ENCODE data around the gene PRRG4.
"Not testable (repeated sequence)": the region's sequence is repeated elsewhere in the genome, so short reads cannot be mapped to it uniquely, and the experiment has no call there.

Gene PRRG4

DNA sequence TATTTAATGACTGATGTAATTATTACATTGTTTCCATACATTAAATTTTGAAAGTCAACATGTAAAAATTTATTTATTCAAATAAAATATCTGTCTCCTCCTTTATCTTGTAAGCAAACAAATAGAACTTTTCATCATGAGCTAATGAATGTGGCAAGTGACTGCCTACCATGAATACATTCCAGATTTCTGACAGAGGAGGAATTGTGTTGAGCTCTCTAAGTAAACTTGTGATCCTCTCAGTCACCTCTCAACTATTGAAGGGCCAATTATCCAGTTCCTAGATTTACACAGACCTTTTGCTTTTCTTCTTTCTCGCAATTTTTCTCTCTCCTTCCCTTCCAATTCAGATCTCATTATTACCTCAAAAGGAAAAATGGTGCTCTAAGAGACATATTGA, 21.5 kb downstream of the PRRG4 start:
- H3K4me3 ChIP-seq (ENCODE audit: low read depth, low read length): no peak overlapping the region
- no peak for DNase-seq (ENCODE audit: low read depth)
- TF ChIP-seq, protein P1, sequence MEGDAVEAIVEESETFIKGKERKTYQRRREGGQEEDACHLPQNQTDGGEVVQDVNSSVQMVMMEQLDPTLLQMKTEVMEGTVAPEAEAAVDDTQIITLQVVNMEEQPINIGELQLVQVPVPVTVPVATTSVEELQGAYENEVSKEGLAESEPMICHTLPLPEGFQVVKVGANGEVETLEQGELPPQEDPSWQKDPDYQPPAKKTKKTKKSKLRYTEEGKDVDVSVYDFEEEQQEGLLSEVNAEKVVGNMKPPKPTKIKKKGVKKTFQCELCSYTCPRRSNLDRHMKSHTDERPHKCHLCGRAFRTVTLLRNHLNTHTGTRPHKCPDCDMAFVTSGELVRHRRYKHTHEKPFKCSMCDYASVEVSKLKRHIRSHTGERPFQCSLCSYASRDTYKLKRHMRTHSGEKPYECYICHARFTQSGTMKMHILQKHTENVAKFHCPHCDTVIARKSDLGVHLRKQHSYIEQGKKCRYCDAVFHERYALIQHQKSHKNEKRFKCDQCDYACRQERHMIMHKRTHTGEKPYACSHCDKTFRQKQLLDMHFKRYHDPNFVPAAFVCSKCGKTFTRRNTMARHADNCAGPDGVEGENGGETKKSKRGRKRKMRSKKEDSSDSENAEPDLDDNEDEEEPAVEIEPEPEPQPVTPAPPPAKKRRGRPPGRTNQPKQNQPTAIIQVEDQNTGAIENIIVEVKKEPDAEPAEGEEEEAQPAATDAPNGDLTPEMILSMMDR (IDR thresholded peaks at IDR 0.05; ENCODE audit: low read depth, low read length, missing control alignments): no peak
- in situ Hi-C loops (cut with HindIII; ENCODE audit: low sequenced_read_pairs): no loop called here

DNA sequence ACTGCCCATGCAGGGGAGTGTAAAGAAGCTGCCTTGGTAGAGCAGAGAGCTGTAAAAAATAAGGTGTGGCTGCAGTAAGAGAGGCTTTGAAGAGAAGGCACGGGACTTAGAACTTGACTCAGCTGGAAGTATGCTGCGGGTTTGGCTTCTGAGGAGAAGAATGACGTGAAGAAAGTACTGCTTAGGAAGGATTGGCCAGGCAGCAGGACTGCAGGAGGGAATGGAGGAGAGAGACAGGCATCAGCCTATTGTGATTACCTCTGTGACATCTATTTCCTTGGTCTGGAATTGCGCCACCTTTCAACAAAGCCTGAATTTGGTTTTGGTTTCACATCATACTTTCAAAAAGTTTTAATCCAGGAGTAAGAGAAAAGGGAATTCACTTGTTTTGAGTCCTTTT, 22.5 kb downstream of the PRRG4 start:
- peak; percentile 45 for DNase-seq (ENCODE audit: low read depth)
- no peak overlapping the region for H3K4me3 ChIP-seq (ENCODE audit: low read depth, low read length)
- TF ChIP-seq, protein P1 (IDR thresholded peaks at IDR 0.05; ENCODE audit: low read depth, low read length, missing control alignments): no peak
- in situ Hi-C loops (cut with HindIII; ENCODE audit: low sequenced_read_pairs): no loop called here

- TF ChIP-seq, protein P1 (IDR thresholded peaks at IDR 0.05; ENCODE audit: low read depth, low read length, missing control alignments): no peak
- H3K4me3 ChIP-seq (ENCODE audit: low read depth, low read length): no peak overlapping the region
- in situ Hi-C loops (cut with HindIII; ENCODE audit: low sequenced_read_pairs): no loop called here
- no peak for DNase-seq (ENCODE audit: low read depth)
Measured at GRCh38 chr11:32855601-32856000, 25.9 kb downstream of the PRRG4 start.

- in situ Hi-C loops (cut with HindIII; ENCODE audit: low sequenced_read_pairs): no loop called here
- no peak overlapping the region for H3K4me3 ChIP-seq (ENCODE audit: low read depth, low read length)
- TF ChIP-seq, protein P1 (IDR thresholded peaks at IDR 0.05; ENCODE audit: low read depth, low read length, missing control alignments): peak; percentile 20
- no peak for DNase-seq (ENCODE audit: low read depth)
Measured at GRCh38 chr11:32858731-32859130, 29.0 kb downstream of the PRRG4 start.

GRCh38 chr11:32861850-32862577, 32.3 kb downstream of the PRRG4 start:
- DNase-seq (ENCODE audit: low read depth): no peak
- no peak overlapping the region for H3K4me3 ChIP-seq (ENCODE audit: low read depth, low read length)
- in situ Hi-C loops (cut with HindIII; ENCODE audit: low sequenced_read_pairs): no loop called here
- TF ChIP-seq, protein P1 (IDR thresholded peaks at IDR 0.05; ENCODE audit: low read depth, low read length, missing control alignments): no peak

GRCh38 chr11:32864555-32864954, 34.8 kb downstream of the PRRG4 start:
- TF ChIP-seq, protein P1 (IDR thresholded peaks at IDR 0.05; ENCODE audit: low read depth, low read length, missing control alignments): no peak
- in situ Hi-C loops (cut with HindIII; ENCODE audit: low sequenced_read_pairs): no loop called here
- no peak overlapping the region for H3K4me3 ChIP-seq (ENCODE audit: low read depth, low read length)
- no peak for DNase-seq (ENCODE audit: low read depth)

GRCh38 chr11:32868752-32869151, 39.0 kb downstream of the PRRG4 start:
- DNase-seq (ENCODE audit: low read depth); in situ Hi-C loops (cut with HindIII; ENCODE audit: low sequenced_read_pairs); H3K4me3 ChIP-seq (ENCODE audit: low read depth, low read length): not testable (repeated sequence)

Measured in astrocyte of the cerebellum (primary cell).